ENCODE results near the gene LRRC41. TPM values are rescaled to one million over a fixed set of nuclear protein-coding genes. Genes with fewer than 3 reads are reported as not detected.

Gene LRRC41
- total RNA-seq, 3 donors from 2014 or later = 60.0 to 85.5 (median 69.2) TPM

- intact Hi-C loops (cut with DNase I; ENCODE audit: low total_unique reads) = no loop called here
- TF ChIP-seq CTCF (IDR thresholded peaks at IDR 0.05) (no peak), POLR2AphosphoS5 (IDR thresholded peaks at IDR 0.05) (no peak), POLR2A (IDR thresholded peaks at IDR 0.05) (no peak)
- Histone ChIP-seq H3K36me3 (no peaks in the 10 kb centered on the region), H3K4me1 (peaks cover 0 to 11% of the 10 kb centered on the region in 2 donors), H3K27me3 (no peaks in the 10 kb centered on the region), H3K4me3 (no peak overlapping the region), H3K9me3 (no peaks in the 10 kb centered on the region), H3K27ac (no peak overlapping the region)
- DNase-seq (ENCODE audit: low spot score in 2 of 2) = no peak
These were observed 6.2 kb upstream of the LRRC41 start for GRCh38 chr1:46309401-46310159.

DNA sequence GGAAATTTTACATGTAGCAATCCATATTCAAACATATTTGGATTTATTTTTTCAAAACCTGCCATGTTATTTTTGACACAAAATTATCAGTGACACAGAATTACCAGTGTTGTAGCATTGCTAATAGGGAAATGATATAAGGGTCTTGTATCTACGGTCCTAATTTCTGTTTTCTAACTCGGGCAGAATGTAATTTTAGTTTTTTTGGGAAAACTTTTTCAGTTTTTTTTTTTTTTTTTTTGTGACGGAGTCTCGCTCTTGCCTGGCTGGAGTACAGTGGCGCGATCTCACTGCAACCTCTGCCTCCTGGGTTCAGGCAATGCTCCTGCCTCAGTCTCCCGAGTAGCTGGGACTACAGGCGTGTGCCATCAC lies 2.7 kb upstream of the LRRC41 start:
- intact Hi-C loops (cut with DNase I; ENCODE audit: low total_unique reads) = no loop called here
- Histone ChIP-seq H3K9me3 (no peaks in the 10 kb centered on the region), H3K27me3 (no peaks in the 10 kb centered on the region), H3K4me3 (no peak overlapping the region), H3K36me3 (no peaks in the 10 kb centered on the region), H3K4me1 (peaks cover 3 to 15% of the 10 kb centered on the region in 2 donors), H3K27ac (no peak overlapping the region)
- no peak for DNase-seq (ENCODE audit: low spot score in 2 of 2)
- TF ChIP-seq POLR2AphosphoS5 (IDR thresholded peaks at IDR 0.05) (no peak), POLR2A (IDR thresholded peaks at IDR 0.05) (no peak), CTCF (IDR thresholded peaks at IDR 0.05) (no peak)

- Histone ChIP-seq H3K27ac (peak overlapping the region; percentile 96 to 98), H3K4me3 (peak overlapping the region; percentile 68 to 97 (median 86)), H3K4me1 (peaks cover 8 to 22% of the 10 kb centered on the region in 2 donors), H3K9me3 (no peaks in the 10 kb centered on the region), H3K36me3 (no peaks in the 10 kb centered on the region), H3K27me3 (no peaks in the 10 kb centered on the region)
- intact Hi-C loops (cut with DNase I; ENCODE audit: low total_unique reads) = no loop called here
- TF ChIP-seq CTCF (IDR thresholded peaks at IDR 0.05) = no peak
- no peak for TF ChIP-seq POLR2AphosphoS5 (IDR thresholded peaks at IDR 0.05)
- TF ChIP-seq POLR2A (IDR thresholded peaks at IDR 0.05) = no peak
- DNase-seq (ENCODE audit: low spot score in 2 of 2) = no peak
These were observed 483 bp upstream of the LRRC41 start for GRCh38 chr1:46303872-46304326.

GRCh38 chr1:46302641-46303037 lies 777 bp downstream of the LRRC41 start:
- intact Hi-C loops (cut with DNase I; ENCODE audit: low total_unique reads) = no loop called here
- no peaks in the 10 kb centered on the region for H3K36me3 ChIP-seq
- H3K4me1 ChIP-seq = peaks cover 8 to 21% of the 10 kb centered on the region in 2 donors
- peak overlapping the region; percentile 96 to 98 for H3K27ac ChIP-seq
- TF ChIP-seq POLR2AphosphoS5 (IDR thresholded peaks at IDR 0.05) = peak in 1 of 3 donors; percentile 2
- no peak for TF ChIP-seq POLR2A (IDR thresholded peaks at IDR 0.05)
- H3K9me3 ChIP-seq = no peaks in the 10 kb centered on the region
- peak overlapping the region; percentile 68 to 97 (median 86) for H3K4me3 ChIP-seq
- H3K27me3 ChIP-seq = no peaks in the 10 kb centered on the region
- peak in 1 of 2 donors; percentile 59 for DNase-seq (ENCODE audit: low spot score in 2 of 2)

GRCh38 chr1:46301808-46302640 lies 1.4 kb downstream of the LRRC41 start:
- TF ChIP-seq CTCF (IDR thresholded peaks at IDR 0.05) (no peak), POLR2AphosphoS5 (IDR thresholded peaks at IDR 0.05) (peak in 1 of 3 donors; percentile 22)
- DNase-seq (ENCODE audit: low spot score in 2 of 2) = peak in 1 of 2 donors; percentile 39
- Histone ChIP-seq H3K9me3 (no peaks in the 10 kb centered on the region), H3K36me3 (no peaks in the 10 kb centered on the region), H3K27me3 (no peaks in the 10 kb centered on the region), H3K27ac (peak overlapping the region; percentile 96 to 98), H3K4me3 (peak overlapping the region; percentile 68 to 97 (median 86)), H3K4me1 (peaks cover 8 to 16% of the 10 kb centered on the region in 2 donors)
- intact Hi-C loops (cut with DNase I; ENCODE audit: low total_unique reads) = no loop called here

Data from breast epithelium (tissue), 4 donors.